ENCODE results near the gene SMKR1. TPM values are rescaled to one million over a fixed set of nuclear protein-coding genes. Genes with fewer than 3 reads are reported as not detected.
"Not testable (repeated sequence)": the region's sequence is repeated elsewhere in the genome, so short reads cannot be mapped to it uniquely, and the experiment has no call there.

SMKR1 gene
- total RNA-seq, 4 donors from 2014 or later: not detected

- in situ Hi-C loops (cut with MboI; ENCODE audit: low sequenced_read_pairs in 4 of 4) (no loop called here), intact Hi-C loops (cut with DNase I; ENCODE audit: low total_unique reads) (no loop called here)
- H3K4me3 ChIP-seq: no peak overlapping the region
- no peaks in the 10 kb centered on the region for H3K36me3 ChIP-seq
- peaks cover 0 to 3% (median 0%) of the 10 kb centered on the region in 3 donors for H3K27me3 ChIP-seq
- TF ChIP-seq, protein P1, sequence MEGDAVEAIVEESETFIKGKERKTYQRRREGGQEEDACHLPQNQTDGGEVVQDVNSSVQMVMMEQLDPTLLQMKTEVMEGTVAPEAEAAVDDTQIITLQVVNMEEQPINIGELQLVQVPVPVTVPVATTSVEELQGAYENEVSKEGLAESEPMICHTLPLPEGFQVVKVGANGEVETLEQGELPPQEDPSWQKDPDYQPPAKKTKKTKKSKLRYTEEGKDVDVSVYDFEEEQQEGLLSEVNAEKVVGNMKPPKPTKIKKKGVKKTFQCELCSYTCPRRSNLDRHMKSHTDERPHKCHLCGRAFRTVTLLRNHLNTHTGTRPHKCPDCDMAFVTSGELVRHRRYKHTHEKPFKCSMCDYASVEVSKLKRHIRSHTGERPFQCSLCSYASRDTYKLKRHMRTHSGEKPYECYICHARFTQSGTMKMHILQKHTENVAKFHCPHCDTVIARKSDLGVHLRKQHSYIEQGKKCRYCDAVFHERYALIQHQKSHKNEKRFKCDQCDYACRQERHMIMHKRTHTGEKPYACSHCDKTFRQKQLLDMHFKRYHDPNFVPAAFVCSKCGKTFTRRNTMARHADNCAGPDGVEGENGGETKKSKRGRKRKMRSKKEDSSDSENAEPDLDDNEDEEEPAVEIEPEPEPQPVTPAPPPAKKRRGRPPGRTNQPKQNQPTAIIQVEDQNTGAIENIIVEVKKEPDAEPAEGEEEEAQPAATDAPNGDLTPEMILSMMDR (IDR thresholded peaks at IDR 0.05 in 4 of 5, conservative IDR thresholded peaks at IDR 0.05 in 1 of 5): no peak
- no peak for TF ChIP-seq POLR2A (IDR thresholded peaks at IDR 0.05)
- no peak for DNase-seq
- no peak overlapping the region for H3K27ac ChIP-seq
- ATAC-seq: no peak
- H3K4me1 ChIP-seq: no peaks in the 10 kb centered on the region
- H3K9me3 ChIP-seq: no peaks in the 10 kb centered on the region
These were observed 15.6 kb downstream of the SMKR1 start for GRCh38 chr7:129517931-129518330.

- DNase-seq: no peak
- TF ChIP-seq, protein P1 (IDR thresholded peaks at IDR 0.05 in 4 of 5, conservative IDR thresholded peaks at IDR 0.05 in 1 of 5): no peak
- TF ChIP-seq POLR2A (IDR thresholded peaks at IDR 0.05): no peak
- Histone ChIP-seq H3K27ac (no peak overlapping the region), H3K4me1 (no peaks in the 10 kb centered on the region), H3K36me3 (no peaks in the 10 kb centered on the region), H3K4me3 (no peak overlapping the region), H3K9me3 (no peaks in the 10 kb centered on the region), H3K27me3 (peaks cover 0 to 3% (median 0%) of the 10 kb centered on the region in 3 donors)
- in situ Hi-C loops (cut with MboI; ENCODE audit: low sequenced_read_pairs in 4 of 4) (no loop called here), intact Hi-C loops (cut with DNase I; ENCODE audit: low total_unique reads) (no loop called here)
- ATAC-seq: no peak
These were observed 17.1 kb downstream of the SMKR1 start for GRCh38 chr7:129519464-129519863.

GRCh38 chr7:129522088-129522970 is 20.0 kb downstream of the SMKR1 start:
- TF ChIP-seq POLR2A (IDR thresholded peaks at IDR 0.05): no peak
- TF ChIP-seq, protein P1 (IDR thresholded peaks at IDR 0.05 in 4 of 5, conservative IDR thresholded peaks at IDR 0.05 in 1 of 5): no peak
- Histone ChIP-seq H3K4me1 (no peaks in the 10 kb centered on the region), H3K4me3 (no peak overlapping the region), H3K9me3 (no peaks in the 10 kb centered on the region), H3K27me3 (peaks cover 0 to 3% (median 0%) of the 10 kb centered on the region in 3 donors), H3K27ac (no peak overlapping the region), H3K36me3 (no peaks in the 10 kb centered on the region)
- DNase-seq (no peak), ATAC-seq (no peak)
- intact Hi-C loops (cut with DNase I; ENCODE audit: low total_unique reads): no loop called here
- in situ Hi-C loops (cut with MboI; ENCODE audit: low sequenced_read_pairs in 4 of 4): no loop called here

GRCh38 chr7:129522971-129523340 is 20.6 kb downstream of the SMKR1 start:
- ATAC-seq: no peak

DNA sequence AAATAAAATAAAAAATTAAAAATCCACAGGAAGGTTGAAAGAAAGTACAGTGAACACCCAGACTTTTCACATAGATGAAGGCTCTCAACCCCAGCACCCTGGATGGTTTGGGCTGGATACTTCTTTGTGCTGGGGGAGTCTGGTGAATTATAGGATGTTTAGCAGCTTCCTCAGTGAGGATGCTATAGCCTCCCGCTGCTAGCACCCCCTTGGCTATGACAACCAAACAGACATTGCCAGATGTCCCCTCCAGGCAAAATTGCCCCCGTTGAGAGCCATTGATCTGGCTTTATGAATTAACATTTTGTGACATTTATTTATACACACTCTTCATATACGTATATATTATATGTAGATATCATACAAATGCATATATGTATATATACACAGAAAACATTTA is 21.6 kb downstream of the SMKR1 start:
- ATAC-seq: no peak
- no peak for DNase-seq
- no peak overlapping the region for H3K4me3 ChIP-seq
- peaks cover 0 to 3% (median 0%) of the 10 kb centered on the region in 3 donors for H3K27me3 ChIP-seq
- H3K36me3 ChIP-seq: no peaks in the 10 kb centered on the region
- H3K9me3 ChIP-seq: no peaks in the 10 kb centered on the region
- no peak overlapping the region for H3K27ac ChIP-seq
- TF ChIP-seq, protein P1 (IDR thresholded peaks at IDR 0.05 in 4 of 5, conservative IDR thresholded peaks at IDR 0.05 in 1 of 5): no peak
- no peak for TF ChIP-seq POLR2A (IDR thresholded peaks at IDR 0.05)
- in situ Hi-C loops (cut with MboI; ENCODE audit: low sequenced_read_pairs in 4 of 4): no loop called here
- intact Hi-C loops (cut with DNase I; ENCODE audit: low total_unique reads): no loop called here
- no peaks in the 10 kb centered on the region for H3K4me1 ChIP-seq

More at GRCh38 chr7:129522971-129523340, 20.6 kb downstream of the SMKR1 start:
- no peak for TF ChIP-seq POLR2A (IDR thresholded peaks at IDR 0.05)
- no peak overlapping the region for H3K27ac ChIP-seq
- H3K4me1 ChIP-seq: no peaks in the 10 kb centered on the region
- intact Hi-C loops (cut with DNase I; ENCODE audit: low total_unique reads): no loop called here
- no peaks in the 10 kb centered on the region for H3K9me3 ChIP-seq
- no peak for DNase-seq
- in situ Hi-C loops (cut with MboI; ENCODE audit: low sequenced_read_pairs in 4 of 4): no loop called here
- no peak overlapping the region for H3K4me3 ChIP-seq
- H3K36me3 ChIP-seq: no peaks in the 10 kb centered on the region
- peaks cover 0 to 3% (median 0%) of the 10 kb centered on the region in 3 donors for H3K27me3 ChIP-seq

DNA sequence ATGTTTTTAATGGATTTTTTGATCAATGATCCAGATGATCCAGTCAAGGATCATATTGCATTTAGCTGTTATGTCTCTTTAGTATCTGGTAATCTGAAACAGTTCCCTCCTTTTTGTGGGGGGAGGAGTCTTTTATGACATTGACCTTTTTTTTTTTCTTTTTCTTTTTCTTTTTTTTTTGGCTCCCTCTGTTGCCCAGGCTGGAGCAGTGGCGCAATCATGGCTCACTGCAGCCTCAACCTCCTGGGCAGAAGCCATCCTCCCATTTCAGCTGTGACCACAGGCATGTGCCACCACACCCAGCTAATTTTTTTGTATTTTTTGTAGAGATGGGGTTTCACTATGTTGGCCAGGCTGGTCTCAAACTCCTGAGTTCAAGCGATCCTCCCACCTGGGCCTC is 22.1 kb downstream of the SMKR1 start:
- H3K36me3 ChIP-seq; H3K27me3 ChIP-seq; H3K9me3 ChIP-seq; H3K27ac ChIP-seq; in situ Hi-C loops (cut with MboI; ENCODE audit: low sequenced_read_pairs in 4 of 4); intact Hi-C loops (cut with DNase I; ENCODE audit: low total_unique reads); H3K4me3 ChIP-seq; H3K4me1 ChIP-seq: not testable (repeated sequence)
- ATAC-seq (peak in 1 of 2 donors; percentile 46), DNase-seq (peak in 1 of 2 donors; percentile 52)
